ENCODE data around the gene ATRN.

ATRN gene

DNA sequence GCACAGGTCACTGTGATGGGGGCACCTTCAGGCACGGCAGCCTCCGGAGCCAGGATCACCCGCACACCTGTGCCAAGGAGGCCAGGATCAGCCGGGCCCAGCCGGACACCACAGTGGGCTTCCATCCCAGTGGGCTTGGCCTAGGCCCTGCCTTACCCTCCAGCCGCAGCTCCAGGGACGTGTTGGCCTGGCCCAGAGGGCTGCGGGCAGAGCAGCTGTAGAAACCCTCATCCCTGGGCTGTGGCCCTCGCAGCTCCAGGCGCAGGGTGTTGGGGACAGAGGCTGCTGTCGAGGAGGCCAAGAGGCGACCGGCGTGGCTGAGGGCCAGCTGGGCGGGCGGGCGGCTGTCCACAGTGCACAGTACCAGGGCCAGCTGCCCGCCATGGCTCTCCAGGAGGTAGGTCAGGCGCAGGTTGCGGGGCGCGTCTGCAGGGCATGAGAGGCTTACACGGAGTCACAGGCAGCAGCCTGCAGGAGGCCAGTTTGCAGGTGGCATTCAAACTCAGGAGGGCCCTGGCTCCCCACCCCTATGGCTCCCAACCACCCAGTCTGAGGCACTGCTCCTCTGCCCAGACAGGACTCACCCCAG, 222.0 kb downstream of the ATRN start:
- H3K27ac ChIP-seq (ENCODE audit: low read length, poor library complexity, severe bottlenecking), result no peak overlapping the region
- H2AFZ ChIP-seq (ENCODE audit: low read depth, low read length), result no peak overlapping the region
- no peak overlapping the region for H2BK15ac ChIP-seq (ENCODE audit: low read depth, poor library complexity, severe bottlenecking)
- WGBS, result 93% methylated on average over 23 of the region's 23 CpGs
- H3K23ac ChIP-seq (ENCODE audit: low read length in 2 of 2), result no peak overlapping the region
- H3K4ac ChIP-seq (ENCODE audit: low read depth in 1 of 2, low read length in 2 of 2), result no peak overlapping the region
- H2AK5ac ChIP-seq (ENCODE audit: low read length, severe bottlenecking), result no peak overlapping the region
- no peaks in the 10 kb centered on the region for H3K79me1 ChIP-seq (replicated peaks; ENCODE audit: low read length, poor library complexity, severe bottlenecking)
- H3K36me3 ChIP-seq (ENCODE audit: control insufficient read depth in 1 of 2, insufficient read depth in 2 of 2, low read depth in 1 of 2, low read length in 2 of 2), result no peaks in the 10 kb centered on the region
- H3K9ac ChIP-seq (ENCODE audit: low read length), result no peak overlapping the region
- no peak overlapping the region for H3K18ac ChIP-seq (ENCODE audit: low read depth in 1 of 2, low read length in 2 of 2)
- no peak overlapping the region for H2BK120ac ChIP-seq (ENCODE audit: low read depth, low read length)
- H3K27me3 ChIP-seq (ENCODE audit: control insufficient read depth in 1 of 2, insufficient read depth in 1 of 2, low read length in 2 of 2), result peaks cover 0 to 9% of the 10 kb centered on the region in 2 experiments
- peaks cover 4% of the 10 kb centered on the region for H3K9me3 ChIP-seq (ENCODE audit: control insufficient read depth, low read length)
- H3K4me3 ChIP-seq (ENCODE audit: insufficient read depth in 1 of 2, low read depth in 1 of 2, low read length in 2 of 2), result no peak overlapping the region
- no peak overlapping the region for H3K4me2 ChIP-seq (ENCODE audit: low read length, poor library complexity, severe bottlenecking)
- no peaks in the 10 kb centered on the region for H3K4me1 ChIP-seq (ENCODE audit: control insufficient read depth, insufficient read depth, low read depth, low read length)
- no peak overlapping the region for H3K14ac ChIP-seq (ENCODE audit: low read length in 2 of 2)
- H4K91ac ChIP-seq (ENCODE audit: low read length), result no peak overlapping the region
- H2BK12ac ChIP-seq (ENCODE audit: low read length in 2 of 2), result no peak overlapping the region
- H4K8ac ChIP-seq (ENCODE audit: low read length), result no peak overlapping the region
- DNase-seq, result no peak
- H2BK5ac ChIP-seq (ENCODE audit: low read depth, low read length, poor library complexity, severe bottlenecking), result no peak overlapping the region

DNA sequence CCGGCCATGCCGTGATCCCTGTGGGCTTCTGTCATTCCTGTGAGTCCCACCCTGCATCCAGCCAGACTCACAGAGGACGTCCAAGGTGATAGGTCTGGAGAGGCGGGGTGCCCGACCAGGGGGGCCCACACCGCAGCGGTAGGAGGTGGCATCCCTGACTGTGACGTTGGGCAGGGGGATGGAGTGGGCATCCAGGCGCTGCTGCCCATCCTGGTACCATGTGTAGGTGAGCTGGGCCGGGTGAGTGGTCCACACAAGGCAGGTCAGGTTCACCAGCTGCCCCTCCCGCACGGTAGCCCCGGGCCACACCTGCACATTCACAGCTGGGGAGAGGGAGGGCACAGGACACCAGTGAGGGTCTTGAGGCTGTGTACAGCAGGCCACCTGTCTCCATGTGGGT, 222.6 kb downstream of the ATRN start:
- no peak overlapping the region for H2BK15ac ChIP-seq (ENCODE audit: low read depth, poor library complexity, severe bottlenecking)
- H3K27ac ChIP-seq (ENCODE audit: low read length, poor library complexity, severe bottlenecking), result no peak overlapping the region
- peak overlapping the region in 1 of 2 experiments; percentile 31 for H3K4me3 ChIP-seq (ENCODE audit: insufficient read depth in 1 of 2, low read depth in 1 of 2, low read length in 2 of 2)
- H3K18ac ChIP-seq (ENCODE audit: low read depth in 1 of 2, low read length in 2 of 2), result no peak overlapping the region
- H3K14ac ChIP-seq (ENCODE audit: low read length in 2 of 2), result peak overlapping the region in 1 of 2 experiments; percentile 30
- H2BK120ac ChIP-seq (ENCODE audit: low read depth, low read length), result no peak overlapping the region
- H2BK5ac ChIP-seq (ENCODE audit: low read depth, low read length, poor library complexity, severe bottlenecking), result no peak overlapping the region
- peaks cover 4% of the 10 kb centered on the region for H3K9me3 ChIP-seq (ENCODE audit: control insufficient read depth, low read length)
- H3K4ac ChIP-seq (ENCODE audit: low read depth in 1 of 2, low read length in 2 of 2), result no peak overlapping the region
- no peak overlapping the region for H3K9ac ChIP-seq (ENCODE audit: low read length)
- H4K91ac ChIP-seq (ENCODE audit: low read length), result no peak overlapping the region
- H2AFZ ChIP-seq (ENCODE audit: low read depth, low read length), result no peak overlapping the region
- no peak overlapping the region for H2BK12ac ChIP-seq (ENCODE audit: low read length in 2 of 2)
- H2AK5ac ChIP-seq (ENCODE audit: low read length, severe bottlenecking), result no peak overlapping the region
- H3K79me1 ChIP-seq (replicated peaks; ENCODE audit: low read length, poor library complexity, severe bottlenecking), result no peaks in the 10 kb centered on the region
- no peak overlapping the region for H4K8ac ChIP-seq (ENCODE audit: low read length)
- no peaks in the 10 kb centered on the region for H3K4me1 ChIP-seq (ENCODE audit: control insufficient read depth, insufficient read depth, low read depth, low read length)
- DNase-seq, result no peak
- H3K36me3 ChIP-seq (ENCODE audit: control insufficient read depth in 1 of 2, insufficient read depth in 2 of 2, low read depth in 1 of 2, low read length in 2 of 2), result no peaks in the 10 kb centered on the region
- H3K27me3 ChIP-seq (ENCODE audit: control insufficient read depth in 1 of 2, insufficient read depth in 1 of 2, low read length in 2 of 2), result peaks cover 0 to 9% of the 10 kb centered on the region in 2 experiments
- H3K23ac ChIP-seq (ENCODE audit: low read length in 2 of 2), result no peak overlapping the region
- H3K4me2 ChIP-seq (ENCODE audit: low read length, poor library complexity, severe bottlenecking), result no peak overlapping the region
- WGBS, result 87% methylated on average over 13 of the region's 13 CpGs

DNA sequence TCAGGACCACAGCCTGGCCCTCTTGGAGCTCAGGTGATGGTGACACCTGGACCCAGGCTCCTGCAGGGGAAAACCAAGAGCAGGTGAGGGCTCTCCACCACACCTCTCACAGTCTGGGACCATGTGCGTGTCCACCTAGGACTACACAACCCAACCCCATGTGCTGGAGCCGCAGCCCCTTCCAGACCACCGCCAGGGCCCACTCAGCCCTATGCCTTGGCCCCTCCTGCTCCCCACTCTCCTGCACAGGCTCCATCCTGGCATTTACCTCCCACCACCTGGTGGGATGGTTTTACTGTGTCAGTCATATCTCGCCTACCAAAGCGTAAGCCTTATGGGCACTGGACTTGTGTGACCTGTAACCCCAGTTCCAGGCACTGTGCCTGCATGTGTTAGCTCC, 224.0 kb downstream of the ATRN start:
- 88% methylated on average over 5 of the region's 5 CpGs for WGBS

DNA sequence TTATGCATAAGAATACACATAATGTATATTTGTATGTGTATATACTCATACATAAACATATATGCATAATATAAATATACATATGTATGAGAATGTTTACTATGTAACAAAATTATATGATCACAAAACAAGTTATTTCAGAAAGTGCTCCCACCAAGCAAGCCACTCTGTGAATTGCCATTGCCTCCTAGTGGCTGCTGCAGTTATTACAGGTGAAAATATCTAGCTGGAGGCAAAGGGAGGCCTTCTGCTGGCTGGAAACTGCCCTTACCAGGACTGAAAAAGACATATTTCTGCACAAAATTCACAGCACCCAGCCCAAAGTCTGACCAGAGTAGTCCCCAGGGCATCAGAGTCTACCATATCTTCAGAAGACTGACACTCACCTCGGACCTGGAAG, 225.4 kb downstream of the ATRN start:
- Histone ChIP-seq H3K23ac (ENCODE audit: low read length in 2 of 2) (no peak overlapping the region), H2AFZ (ENCODE audit: low read depth, low read length) (no peak overlapping the region), H3K9ac (ENCODE audit: low read length) (no peak overlapping the region), H3K27ac (ENCODE audit: low read length, poor library complexity, severe bottlenecking) (no peak overlapping the region), H3K18ac (ENCODE audit: low read depth in 1 of 2, low read length in 2 of 2) (no peak overlapping the region), H3K9me3 (ENCODE audit: control insufficient read depth, low read length) (peaks cover 4% of the 10 kb centered on the region), H2AK5ac (ENCODE audit: low read length, severe bottlenecking) (no peak overlapping the region), H3K4ac (ENCODE audit: low read depth in 1 of 2, low read length in 2 of 2) (no peak overlapping the region), H4K8ac (ENCODE audit: low read length) (no peak overlapping the region), H3K4me3 (ENCODE audit: insufficient read depth in 1 of 2, low read depth in 1 of 2, low read length in 2 of 2) (no peak overlapping the region), H3K14ac (ENCODE audit: low read length in 2 of 2) (no peak overlapping the region), H2BK15ac (ENCODE audit: low read depth, poor library complexity, severe bottlenecking) (no peak overlapping the region), H3K27me3 (ENCODE audit: control insufficient read depth in 1 of 2, insufficient read depth in 1 of 2, low read length in 2 of 2) (peaks cover 2 to 10% of the 10 kb centered on the region in 2 experiments), H3K79me1 (replicated peaks; ENCODE audit: low read length, poor library complexity, severe bottlenecking) (no peaks in the 10 kb centered on the region), H3K4me2 (ENCODE audit: low read length, poor library complexity, severe bottlenecking) (no peak overlapping the region), H3K4me1 (ENCODE audit: control insufficient read depth, insufficient read depth, low read depth, low read length) (no peaks in the 10 kb centered on the region), H2BK120ac (ENCODE audit: low read depth, low read length) (no peak overlapping the region), H4K91ac (ENCODE audit: low read length) (no peak overlapping the region), H2BK12ac (ENCODE audit: low read length in 2 of 2) (no peak overlapping the region), H2BK5ac (ENCODE audit: low read depth, low read length, poor library complexity, severe bottlenecking) (no peak overlapping the region), H3K36me3 (ENCODE audit: control insufficient read depth in 1 of 2, insufficient read depth in 2 of 2, low read depth in 1 of 2, low read length in 2 of 2) (no peaks in the 10 kb centered on the region)
- DNase-seq, result no peak
- WGBS, result 93% methylated on average over 1 of the region's 1 CpG

More for the DNA sequence above, 224.0 kb downstream of the ATRN start:
- peaks cover 0 to 9% of the 10 kb centered on the region in 2 experiments for H3K27me3 ChIP-seq (ENCODE audit: control insufficient read depth in 1 of 2, insufficient read depth in 1 of 2, low read length in 2 of 2)
- H3K9ac ChIP-seq (ENCODE audit: low read length), result no peak overlapping the region
- H4K91ac ChIP-seq (ENCODE audit: low read length), result no peak overlapping the region
- no peak overlapping the region for H2BK120ac ChIP-seq (ENCODE audit: low read depth, low read length)
- no peak overlapping the region for H3K23ac ChIP-seq (ENCODE audit: low read length in 2 of 2)
- no peaks in the 10 kb centered on the region for H3K79me1 ChIP-seq (replicated peaks; ENCODE audit: low read length, poor library complexity, severe bottlenecking)
- H3K36me3 ChIP-seq (ENCODE audit: control insufficient read depth in 1 of 2, insufficient read depth in 2 of 2, low read depth in 1 of 2, low read length in 2 of 2), result no peaks in the 10 kb centered on the region
- H3K4me2 ChIP-seq (ENCODE audit: low read length, poor library complexity, severe bottlenecking), result no peak overlapping the region
- no peak overlapping the region for H3K4ac ChIP-seq (ENCODE audit: low read depth in 1 of 2, low read length in 2 of 2)
- H3K9me3 ChIP-seq (ENCODE audit: control insufficient read depth, low read length), result peaks cover 4% of the 10 kb centered on the region
- no peak overlapping the region for H2AFZ ChIP-seq (ENCODE audit: low read depth, low read length)
- H2AK5ac ChIP-seq (ENCODE audit: low read length, severe bottlenecking), result no peak overlapping the region
- H3K27ac ChIP-seq (ENCODE audit: low read length, poor library complexity, severe bottlenecking), result no peak overlapping the region
- no peak overlapping the region for H4K8ac ChIP-seq (ENCODE audit: low read length)
- no peak overlapping the region for H2BK5ac ChIP-seq (ENCODE audit: low read depth, low read length, poor library complexity, severe bottlenecking)
- no peak overlapping the region for H3K18ac ChIP-seq (ENCODE audit: low read depth in 1 of 2, low read length in 2 of 2)
- H2BK12ac ChIP-seq (ENCODE audit: low read length in 2 of 2), result no peak overlapping the region
- H3K4me3 ChIP-seq (ENCODE audit: insufficient read depth in 1 of 2, low read depth in 1 of 2, low read length in 2 of 2), result no peak overlapping the region
- no peaks in the 10 kb centered on the region for H3K4me1 ChIP-seq (ENCODE audit: control insufficient read depth, insufficient read depth, low read depth, low read length)
- no peak overlapping the region for H2BK15ac ChIP-seq (ENCODE audit: low read depth, poor library complexity, severe bottlenecking)
- no peak overlapping the region for H3K14ac ChIP-seq (ENCODE audit: low read length in 2 of 2)
- DNase-seq, result no peak

Data from mesenchymal stem cell (in vitro differentiated cells and primary cell).